Cardiac fibroblast (primary cell): ENCODE data around the gene RTL10.

ENCODE experiments used
- DNase-seq, 2 donors: peaks; one replicate each; pipeline versions ENCODE4 v3.0.0 to v3.0.0-alpha.2; 2010; ENCODE audit warnings: low read depth in 2 of 2
- H3K4me3 ChIP-seq, 2 donors: replicated peaks in 1 of 2; 1 replicate in 1 of 2; 2 replicates in 1 of 2; pipeline ENCODE4 v1.5.1; 2011; ENCODE audit warnings: low read depth in 2 of 2, low read length in 2 of 2, mild to moderate bottlenecking in 2 of 2, moderate library complexity in 1 of 2
- TF ChIP-seq, protein P1 (sequence below): IDR thresholded peaks from one replicate; pipeline ENCODE4 v1.5.1; 2011; ENCODE audit warnings: low read depth, mild to moderate bottlenecking, low read length, inconsistent platforms

Gene RTL10

DNA sequence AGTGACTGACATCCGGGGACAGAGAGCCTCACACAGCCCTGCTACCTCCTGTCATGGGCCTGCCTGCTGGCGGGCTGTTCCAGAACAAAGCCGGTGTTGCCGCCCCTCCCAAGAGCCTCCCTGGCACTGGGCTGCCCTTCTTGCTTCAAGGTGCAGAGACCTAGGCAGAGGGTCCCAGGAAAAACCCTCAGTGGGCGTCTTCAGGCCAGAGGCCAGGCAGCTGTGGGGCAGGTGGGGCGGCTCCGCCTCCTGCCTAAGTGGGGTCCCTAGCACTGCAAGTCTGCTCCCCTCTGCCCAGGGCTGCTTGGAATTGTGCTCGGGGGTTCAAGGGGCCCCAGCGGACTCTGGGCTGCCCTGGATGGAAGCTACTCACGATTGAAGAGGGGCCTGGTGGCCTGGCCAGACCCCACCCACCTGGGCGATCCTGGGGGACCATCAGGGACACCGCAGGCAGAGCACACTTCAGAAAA lies 20.4 kb upstream of the RTL10 start:
- H3K4me3 ChIP-seq, result no peak overlapping the region
- no peak for DNase-seq
- TF ChIP-seq, protein P1, sequence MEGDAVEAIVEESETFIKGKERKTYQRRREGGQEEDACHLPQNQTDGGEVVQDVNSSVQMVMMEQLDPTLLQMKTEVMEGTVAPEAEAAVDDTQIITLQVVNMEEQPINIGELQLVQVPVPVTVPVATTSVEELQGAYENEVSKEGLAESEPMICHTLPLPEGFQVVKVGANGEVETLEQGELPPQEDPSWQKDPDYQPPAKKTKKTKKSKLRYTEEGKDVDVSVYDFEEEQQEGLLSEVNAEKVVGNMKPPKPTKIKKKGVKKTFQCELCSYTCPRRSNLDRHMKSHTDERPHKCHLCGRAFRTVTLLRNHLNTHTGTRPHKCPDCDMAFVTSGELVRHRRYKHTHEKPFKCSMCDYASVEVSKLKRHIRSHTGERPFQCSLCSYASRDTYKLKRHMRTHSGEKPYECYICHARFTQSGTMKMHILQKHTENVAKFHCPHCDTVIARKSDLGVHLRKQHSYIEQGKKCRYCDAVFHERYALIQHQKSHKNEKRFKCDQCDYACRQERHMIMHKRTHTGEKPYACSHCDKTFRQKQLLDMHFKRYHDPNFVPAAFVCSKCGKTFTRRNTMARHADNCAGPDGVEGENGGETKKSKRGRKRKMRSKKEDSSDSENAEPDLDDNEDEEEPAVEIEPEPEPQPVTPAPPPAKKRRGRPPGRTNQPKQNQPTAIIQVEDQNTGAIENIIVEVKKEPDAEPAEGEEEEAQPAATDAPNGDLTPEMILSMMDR, result no peak

- TF ChIP-seq, protein P1, result no peak
- DNase-seq, result no peak
- no peak overlapping the region for H3K4me3 ChIP-seq
Observed at GRCh38 chr22:19874307-19875060, 19.8 kb upstream of the RTL10 start.

DNA sequence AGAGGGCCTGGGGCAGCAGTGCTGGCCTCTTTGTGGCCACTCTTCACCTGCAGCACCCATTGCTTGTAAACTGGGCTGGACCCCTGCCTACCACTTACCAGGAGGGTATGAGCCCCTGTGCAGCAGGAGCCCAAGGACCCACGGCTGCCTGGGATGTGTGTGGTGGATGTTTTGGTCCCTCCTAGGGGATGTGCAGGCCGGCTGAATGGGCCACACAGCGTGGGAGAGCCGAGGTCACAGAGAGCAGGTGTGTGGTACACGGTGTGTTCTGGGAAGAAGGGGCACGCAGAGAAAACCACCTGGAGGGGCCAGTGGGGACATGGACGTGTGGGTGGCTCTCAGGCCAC lies 19.3 kb upstream of the RTL10 start:
- H3K4me3 ChIP-seq, result no peak overlapping the region
- DNase-seq, result no peak

GRCh38 chr22:19873138-19873959 lies 18.7 kb upstream of the RTL10 start:
- no peak overlapping the region for H3K4me3 ChIP-seq
- TF ChIP-seq, protein P1, result no peak
- no peak for DNase-seq

More for the DNA sequence above, 19.3 kb upstream of the RTL10 start:
- TF ChIP-seq, protein P1, result no peak

DNA sequence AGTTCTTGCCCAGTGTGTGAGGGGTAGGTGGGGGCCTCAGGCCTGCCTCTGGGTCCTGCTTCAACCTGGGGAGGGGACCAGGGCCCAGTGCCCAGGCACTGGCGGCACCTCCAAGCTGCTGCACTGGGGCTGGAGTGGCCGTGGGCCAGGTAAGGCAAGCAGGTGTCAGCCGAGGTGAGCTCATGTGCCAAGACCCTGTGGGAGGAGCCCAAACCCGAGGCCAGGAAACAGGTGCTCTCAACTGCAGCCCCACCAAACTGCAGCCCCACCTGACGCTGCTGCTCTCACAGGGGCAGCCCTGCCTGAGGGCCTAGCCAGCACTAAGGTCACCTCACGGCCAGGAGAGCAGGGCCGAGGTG lies 18.1 kb upstream of the RTL10 start:
- TF ChIP-seq, protein P1, result no peak
- H3K4me3 ChIP-seq, result no peak overlapping the region
- no peak for DNase-seq

- no peak for DNase-seq
- no peak overlapping the region for H3K4me3 ChIP-seq
- TF ChIP-seq, protein P1, result no peak
Observed at GRCh38 chr22:19871845-19872778, 17.4 kb upstream of the RTL10 start.
